ENCODE results near the gene SDK2.
A peak's percentile ranks its signal among the peaks of the same experiment; 100 is the strongest.
"Not testable (repeated sequence)": the region's sequence is repeated elsewhere in the genome, so short reads cannot be mapped to it uniquely, and the experiment has no call there.

The SDK2 gene

DNA sequence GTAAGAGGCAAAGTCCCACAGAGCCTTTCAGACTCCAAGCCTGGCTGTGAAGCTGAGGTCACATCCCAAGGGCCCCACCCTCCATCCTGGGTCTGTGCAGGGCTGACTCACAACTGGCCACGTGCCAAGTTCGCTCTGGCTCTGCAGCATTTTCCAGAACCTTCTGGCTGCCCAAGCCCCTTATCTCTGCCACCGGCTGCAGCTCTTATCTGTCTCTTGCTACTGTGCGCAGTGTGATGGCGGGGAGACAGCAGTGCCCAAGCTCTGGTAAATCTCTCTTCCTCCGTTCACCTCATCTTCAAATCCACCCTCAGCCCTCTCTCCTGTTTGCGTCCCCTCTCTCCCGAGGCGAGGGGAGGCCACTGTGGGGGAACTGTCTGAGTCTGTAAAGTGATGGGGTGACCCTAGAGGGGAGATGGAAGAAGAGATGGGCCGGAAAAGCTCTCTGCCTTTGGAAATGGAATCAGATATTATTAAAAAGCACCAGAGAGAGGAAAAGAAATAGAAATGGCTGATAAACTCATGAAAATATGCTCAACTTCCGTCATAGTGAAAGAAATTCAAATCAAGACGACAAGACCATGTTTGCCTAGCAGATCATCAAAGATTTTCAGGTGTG, 169.8 kb downstream of the SDK2 start:
- no peak for DNase-seq

DNA sequence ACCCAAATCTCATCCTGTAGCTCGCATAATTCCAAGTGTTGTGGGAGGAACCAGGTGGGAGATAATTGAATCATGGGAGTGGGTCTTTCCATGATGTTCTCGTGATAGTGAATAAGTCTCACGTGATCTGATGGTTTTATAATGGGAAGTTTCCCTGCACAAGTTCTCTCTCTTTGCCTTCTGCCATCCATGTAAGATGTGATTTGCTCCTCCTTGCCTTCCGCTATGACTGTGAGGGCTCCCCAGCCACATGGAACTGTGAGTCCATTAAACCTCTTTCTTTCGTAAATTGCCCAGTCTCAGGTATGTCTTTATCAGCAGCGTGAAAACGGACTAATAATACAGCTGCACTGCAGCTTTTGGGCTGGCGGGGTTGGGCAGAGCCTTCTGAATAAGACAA, 171.5 kb downstream of the SDK2 start:
- not testable (repeated sequence) for DNase-seq

DNA sequence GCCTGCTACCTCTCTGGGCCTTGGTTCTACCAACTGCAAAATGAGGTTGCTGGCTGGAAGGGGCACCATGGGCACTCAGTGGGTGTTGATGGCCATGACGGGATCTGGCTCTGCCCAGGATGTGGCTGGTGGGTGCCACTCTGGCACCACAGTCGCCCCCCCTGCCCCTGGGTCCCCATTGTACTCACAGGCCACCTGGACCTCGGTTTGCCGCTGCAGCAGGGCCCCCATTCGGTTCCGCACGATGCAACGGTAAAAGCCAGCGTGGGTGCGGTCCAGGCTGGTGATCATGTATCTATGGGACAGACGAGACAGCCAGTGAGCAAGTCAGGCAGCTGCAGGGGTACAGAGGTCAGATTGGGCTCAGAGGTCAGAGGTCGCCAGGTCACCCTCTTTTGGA, 172.3 kb downstream of the SDK2 start:
- no peak for DNase-seq

DNA sequence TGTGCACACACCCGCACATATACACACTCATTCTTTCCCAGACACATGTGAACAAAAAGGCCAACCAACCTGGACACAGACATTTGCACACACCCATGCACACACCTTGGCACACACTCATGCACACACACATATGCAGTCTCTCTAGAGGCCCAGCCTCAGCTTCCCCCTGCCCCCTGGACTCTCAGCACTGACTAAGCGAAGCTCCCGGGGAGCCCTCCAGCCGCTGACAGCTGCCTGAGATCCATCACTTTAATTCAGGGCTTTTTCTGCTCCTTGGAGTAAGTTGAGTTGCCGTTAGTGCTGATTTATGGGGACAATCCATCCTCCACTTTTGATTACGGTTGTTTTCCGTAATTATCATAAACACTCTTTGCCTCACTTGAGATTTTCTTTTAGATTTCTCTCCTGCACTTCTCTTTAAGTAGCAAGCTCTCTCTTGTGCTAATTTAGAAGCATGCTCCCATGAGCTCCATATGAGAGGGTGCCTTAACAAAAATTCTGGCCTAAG, 173.9 kb downstream of the SDK2 start:
- no peak for DNase-seq

DNA sequence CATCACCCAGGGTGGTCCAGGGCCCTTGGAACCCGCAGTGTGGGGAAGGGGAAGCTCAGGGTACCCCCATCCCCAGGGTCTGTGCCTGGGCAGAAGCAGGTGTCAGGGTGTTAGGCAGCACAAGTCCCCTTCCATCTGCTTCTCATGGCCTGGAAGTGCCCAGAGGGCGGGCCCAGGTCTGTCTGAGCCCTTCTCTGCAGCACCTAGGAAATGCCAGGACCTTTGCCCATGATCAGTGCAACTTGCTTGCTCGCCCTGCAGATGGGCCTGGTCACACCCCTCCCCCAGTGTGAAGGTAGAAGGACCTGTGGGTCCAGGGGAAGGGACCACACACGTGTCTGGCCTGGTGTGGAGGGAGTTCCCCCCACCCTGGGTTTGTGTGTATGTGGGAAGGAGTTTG, 174.9 kb downstream of the SDK2 start:
- no peak for DNase-seq

DNA sequence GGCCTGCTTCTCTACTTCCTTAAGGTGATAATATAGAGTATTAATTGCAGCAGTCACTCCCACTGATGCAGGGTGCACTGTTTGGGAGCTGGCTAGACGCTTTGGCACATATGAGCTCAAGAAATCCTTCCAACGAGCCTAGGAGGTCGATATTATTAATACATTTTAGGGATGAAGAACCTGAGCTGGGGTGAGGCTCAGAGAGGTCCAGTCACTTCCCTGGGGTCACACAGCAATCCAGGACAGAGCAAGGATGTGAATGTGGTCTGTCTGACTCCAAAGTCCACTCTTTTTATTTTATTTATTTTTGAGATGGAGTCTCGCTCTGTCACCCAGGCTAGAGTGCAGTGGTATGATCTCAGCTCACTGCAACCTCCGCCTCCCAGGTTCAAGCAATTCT, 176.0 kb downstream of the SDK2 start:
- no peak for DNase-seq

DNA sequence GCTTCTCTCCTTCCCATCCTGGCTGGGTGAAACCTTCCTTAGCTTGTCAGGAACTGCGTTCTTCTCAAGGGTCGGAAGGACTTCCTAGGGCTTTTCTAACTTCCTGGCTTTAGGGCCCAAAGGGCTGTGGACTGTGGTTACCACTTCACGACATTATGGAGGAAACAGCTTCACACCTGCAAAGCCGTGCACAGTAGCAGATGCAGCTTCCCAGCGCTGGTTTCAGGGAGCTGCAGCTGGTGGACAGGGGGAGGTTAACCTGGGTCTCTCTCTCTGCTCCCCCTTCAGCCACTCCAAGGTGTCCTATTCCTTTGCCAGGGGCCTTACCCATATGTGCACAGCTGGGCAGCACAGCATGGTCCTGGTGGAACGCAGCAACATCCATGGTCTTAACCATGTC, 176.6 kb downstream of the SDK2 start:
- DNase-seq: no peak

DNA sequence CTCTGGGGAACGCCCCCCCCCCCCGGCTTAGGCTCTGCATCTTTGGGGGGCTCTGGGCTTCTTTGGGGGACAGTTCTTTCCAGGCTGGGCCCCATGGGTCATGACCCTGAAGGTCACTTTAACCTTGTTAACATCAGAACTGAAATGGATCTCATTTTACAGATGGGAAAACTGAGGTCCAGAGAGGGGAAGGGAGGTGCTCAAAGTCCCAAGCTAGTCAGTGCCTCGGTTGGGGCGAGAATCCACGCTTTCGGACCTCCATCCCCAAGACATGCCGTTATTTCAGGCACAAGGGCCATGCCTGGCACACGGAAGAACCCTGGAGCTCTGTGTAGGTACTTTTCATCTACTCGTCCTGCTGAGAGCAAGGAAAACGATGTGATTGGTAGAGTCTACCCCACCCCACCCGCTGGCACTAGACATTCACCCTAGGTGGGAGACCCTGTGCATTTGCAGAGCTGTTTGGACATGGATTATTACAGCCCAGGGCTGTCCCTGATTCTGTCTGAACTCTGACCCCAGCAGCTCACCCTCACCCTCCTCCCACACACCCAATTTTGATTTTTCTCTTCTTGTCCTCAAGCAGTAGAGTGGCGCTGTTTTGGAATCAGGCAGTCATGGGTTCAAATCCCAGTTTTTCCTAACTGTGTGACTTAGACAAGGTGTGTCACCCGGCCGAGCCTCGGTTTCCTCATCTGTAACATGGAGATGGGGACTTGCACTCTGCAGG, 177.4 kb downstream of the SDK2 start:
- no peak for DNase-seq

DNA sequence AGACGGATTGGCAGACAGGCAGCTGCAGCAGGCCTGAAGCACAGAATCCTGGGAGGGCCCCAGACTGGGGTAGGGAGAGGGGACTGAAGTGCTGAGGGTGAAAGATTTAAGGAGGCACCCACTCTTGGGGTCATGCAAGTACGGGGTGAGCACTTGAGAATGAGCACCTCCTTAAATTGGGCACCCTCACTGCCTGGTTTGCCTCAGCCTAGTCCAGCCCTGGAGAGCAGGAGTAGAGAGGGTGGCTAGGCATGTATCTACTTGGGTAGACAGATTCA, 178.4 kb downstream of the SDK2 start:
- no peak for DNase-seq

DNA sequence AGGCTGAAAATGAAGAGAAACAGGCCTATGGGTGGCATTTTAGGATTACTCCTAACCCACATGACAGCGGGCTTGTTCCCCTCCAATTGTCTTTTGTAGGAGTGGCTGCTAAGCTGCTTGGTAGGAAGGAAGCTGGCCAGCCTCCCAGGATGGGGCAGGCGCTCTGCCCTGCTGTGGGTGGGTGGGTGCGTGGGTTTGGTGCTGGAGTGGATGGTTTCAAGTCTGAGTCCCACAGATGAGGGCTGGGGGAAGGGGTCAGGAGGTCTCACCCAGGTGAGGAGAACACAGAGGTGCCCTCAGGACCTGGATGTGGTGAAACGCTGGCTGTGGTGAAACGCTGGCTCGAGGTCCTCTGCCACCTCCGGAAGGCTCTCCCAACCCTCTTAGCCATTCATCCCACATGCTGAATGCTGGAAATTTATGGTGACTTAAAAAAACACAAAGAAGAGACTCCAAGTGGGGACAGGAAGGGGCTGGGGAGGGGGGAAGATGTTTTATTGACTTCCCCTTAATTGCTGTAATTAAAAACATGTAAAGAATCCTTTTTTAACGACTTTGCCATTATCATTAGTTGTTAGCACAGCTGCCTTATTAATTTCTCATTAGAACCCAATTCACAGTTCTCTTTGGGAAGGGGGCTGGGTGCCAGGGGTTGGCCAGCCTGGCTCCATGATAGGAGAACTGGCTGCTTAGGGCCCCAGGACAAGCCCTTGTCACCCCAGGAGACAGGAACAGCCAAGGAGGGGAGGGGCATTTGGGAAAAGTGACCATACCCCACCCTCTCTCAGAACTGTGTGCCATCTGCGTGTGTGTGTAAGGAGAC, 178.9 kb downstream of the SDK2 start:
- no peak for DNase-seq

DNA sequence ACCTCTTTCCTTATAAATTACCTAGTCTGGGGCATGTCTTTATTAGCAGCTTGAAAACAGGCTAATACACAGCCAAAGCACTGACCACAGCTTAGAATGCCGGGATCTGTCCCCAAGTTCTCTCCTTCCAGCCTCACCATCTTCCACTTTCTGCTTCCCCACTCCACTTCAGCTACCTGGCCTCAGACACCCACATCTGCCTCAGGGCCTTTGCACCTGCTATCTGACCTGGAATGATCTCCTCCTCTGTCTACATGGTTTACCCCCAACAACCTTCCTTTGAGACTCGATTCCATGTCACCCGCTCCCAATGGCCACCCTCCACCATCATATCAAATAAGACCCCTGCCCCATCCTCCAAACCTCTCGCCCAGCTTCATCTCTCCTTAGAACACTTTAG, 179.8 kb downstream of the SDK2 start:
- DNase-seq: no peak

DNA sequence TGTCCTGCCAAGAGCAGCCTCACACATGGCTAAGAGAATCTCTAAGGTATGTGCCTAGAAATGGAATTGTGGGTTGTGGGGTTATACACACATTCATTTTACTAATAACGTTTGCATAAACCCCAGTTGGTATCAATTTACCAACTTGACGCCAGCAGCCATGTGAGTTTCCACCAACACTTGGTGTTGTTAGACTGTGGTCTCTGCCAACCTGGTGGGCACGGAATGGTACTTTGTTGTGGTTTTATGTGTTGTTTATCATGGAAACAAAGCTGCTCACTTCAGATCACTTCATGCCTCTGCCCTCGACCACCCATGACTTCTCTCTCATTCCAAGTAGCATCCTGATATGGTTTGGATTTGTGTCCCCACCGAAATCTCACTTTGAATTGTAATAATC, 180.4 kb downstream of the SDK2 start:
- no peak for DNase-seq

DNA sequence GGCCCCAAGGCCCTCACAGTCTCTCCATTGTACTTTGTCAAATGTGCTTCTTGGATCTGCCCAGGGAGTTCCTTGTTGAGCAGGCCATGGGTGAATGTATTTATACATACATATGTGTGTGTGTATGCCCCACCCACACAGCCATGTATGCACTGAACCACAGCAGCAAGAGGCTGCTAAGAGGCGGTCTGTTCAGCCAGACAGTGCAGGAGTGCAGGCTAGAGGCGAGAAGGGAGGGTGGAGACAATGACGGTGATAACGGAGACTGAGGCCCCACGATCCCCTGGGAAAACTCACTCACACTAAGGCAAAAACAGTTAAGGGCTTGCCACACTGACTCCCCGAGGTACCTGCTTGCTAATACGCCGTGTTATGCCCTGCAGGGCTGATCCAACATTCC, 181.4 kb downstream of the SDK2 start:
- no peak for DNase-seq

DNA sequence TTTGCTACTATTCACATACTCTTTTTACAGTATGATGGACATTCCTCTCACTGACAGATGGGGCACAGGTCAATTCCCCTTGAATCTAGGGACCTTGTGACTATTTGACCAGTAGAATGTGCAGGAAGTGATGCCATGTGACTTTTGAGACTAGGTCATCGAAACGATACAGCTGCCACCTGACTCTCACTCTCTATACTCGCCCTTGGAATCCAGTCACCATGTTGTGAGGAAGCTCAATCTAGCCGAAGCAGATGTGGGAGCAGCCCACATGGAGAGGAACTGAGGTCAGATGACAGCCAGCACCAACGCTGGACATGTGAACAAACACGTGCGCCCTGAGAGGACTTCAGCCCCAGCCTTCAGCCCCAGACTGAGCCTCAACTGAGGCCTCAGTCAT, 184.3 kb downstream of the SDK2 start:
- DNase-seq: no peak

DNA sequence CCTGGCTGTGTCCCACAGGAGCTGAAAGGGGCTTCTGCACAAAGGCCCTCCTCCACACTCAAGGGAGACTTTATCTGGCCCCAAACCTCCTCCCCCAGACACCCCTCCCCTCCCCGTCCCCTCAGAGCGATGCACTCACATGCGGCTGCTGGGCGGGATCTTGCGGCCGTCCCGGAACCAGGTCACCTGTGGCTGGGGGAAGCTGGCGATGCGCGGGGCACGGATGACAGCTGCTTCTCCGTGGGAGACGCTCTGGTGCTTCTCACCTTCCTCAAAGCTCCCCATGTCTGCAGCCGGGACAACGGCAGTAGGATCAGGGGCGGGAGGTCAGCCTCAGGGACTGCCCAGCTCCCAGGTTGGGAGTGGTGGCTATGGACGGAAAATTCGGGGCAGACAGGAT, 188.5 kb downstream of the SDK2 start:
- no peak for DNase-seq

DNA sequence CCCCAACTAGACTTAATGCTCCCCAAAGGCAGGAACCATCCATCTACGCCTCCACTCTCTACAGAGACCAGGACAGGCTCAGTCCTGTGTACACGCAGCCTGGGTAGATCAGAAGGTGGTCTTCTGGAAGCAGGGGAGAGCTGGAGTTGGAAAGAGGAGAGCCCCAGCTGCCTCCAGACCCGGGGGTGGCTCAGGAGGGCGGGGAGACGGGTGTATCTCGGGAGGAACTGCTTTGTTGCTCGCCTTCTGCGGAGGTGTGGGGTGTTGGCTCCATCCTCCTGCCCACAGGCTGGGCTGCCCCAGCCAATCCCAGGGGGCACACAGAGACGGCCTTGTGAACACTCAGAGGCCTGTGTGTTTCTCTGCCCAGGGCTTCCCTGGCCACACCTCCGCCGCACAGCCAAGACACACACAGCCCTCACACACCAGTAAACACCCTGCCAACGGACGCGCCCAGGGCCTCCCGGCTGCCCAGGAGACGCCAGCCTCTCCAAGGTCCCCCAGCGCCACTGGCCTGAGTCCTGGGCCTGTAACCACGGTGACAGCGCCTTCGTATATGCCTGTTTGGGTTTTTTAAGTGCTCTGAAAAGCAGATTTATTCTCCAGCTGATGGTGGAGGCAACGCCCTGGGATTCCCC, 189.1 kb downstream of the SDK2 start:
- DNase-seq: peak in 1 of 2 donors; percentile 44

DNA sequence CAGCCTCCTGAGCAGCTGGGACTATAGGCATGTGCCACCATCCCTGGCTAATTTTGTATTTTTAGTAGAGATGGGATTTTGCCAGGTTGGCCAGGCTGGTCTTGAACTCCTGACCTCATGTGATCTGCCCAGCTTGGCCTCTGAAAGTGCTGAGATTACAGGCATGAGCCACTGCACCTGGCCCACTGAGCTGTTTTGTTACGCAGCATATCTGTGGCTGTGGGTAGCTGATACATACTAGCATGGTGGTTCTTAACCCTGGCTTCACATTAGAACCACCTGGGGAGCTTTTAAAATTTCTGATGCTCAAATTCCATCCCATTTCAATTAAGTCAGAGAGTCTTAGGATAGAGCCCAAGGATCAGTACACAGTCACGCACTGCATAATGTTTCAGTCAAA, 190.8 kb downstream of the SDK2 start:
- DNase-seq: not testable (repeated sequence)

DNA sequence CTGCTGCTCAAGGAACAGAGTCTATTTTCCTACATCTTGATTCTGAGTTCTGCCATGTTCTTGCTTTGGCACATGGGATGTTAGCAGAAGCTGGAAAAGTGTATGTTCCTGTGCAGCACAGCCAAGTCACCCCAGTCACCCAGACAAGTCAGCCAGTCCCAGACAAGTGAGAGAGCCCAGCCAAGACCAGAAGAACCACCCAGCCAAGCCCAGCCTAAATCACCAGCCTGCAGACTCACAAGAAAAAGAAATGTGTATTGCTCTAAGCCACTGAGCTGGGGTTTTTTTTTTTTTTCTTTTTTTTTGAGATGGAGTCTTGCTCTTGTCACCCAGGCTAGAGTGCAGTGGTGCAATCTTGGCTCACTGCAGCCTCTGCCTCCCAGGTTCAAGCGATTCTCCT, 191.2 kb downstream of the SDK2 start:
- no peak for DNase-seq

DNA sequence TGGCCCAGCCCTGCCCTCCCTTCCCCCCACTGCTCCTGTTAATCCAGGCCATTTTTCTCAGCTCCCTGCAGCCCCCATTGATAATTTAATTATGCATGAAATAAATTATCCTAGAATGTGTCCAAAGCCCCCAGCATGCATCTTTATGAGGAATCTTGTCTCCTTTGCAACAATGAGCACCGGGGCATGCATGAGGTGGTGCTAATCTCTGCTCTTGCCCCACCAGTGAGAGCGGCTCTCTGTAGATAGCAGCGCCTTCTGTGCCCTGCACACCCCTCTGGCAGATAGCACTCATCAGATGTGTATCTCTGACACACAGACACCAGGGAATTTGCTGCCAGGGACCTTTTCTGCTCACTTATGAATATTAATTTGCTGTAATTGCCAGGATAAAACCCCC, 192.2 kb downstream of the SDK2 start:
- DNase-seq: no peak

DNA sequence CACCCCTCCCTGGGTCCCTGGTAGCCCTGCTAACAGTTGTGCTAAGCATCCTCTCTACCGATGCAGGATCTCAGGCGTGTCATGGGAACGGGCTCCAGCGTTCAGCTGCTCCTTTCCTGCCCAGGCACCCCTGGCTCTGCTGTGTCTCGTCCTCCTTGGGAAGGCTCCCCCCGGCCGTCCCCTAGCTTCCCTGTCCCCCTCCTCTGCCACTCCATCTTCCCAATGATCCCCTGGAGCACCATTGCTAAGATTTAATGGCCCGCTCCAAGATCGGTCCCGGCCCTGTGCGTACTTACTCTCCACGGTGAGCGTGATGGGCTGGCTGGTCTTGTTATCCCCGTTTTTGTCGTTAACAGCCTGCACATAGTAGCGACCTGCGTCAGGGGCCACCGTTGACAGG, 196.9 kb downstream of the SDK2 start:
- DNase-seq: no peak

DNA sequence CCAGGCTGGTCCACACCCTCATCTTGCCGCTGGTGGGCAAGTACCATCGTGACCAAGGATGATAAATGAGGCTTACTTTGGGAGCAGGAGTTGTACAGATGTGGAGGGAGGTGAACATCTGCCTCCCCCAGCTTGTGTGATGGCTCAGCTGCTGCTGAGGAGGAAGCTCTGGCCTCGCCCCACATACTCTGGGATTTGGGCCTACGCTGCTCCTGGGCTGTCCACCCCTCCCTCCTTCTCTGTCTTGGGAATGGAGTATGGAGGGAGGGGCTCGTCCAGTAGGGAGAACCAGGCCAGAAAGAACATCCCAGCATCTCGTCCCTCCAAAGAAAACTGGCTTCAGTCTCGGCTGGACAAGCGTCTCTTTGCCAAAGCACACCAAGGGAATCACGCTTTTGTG, 197.6 kb downstream of the SDK2 start:
- no peak for DNase-seq

DNA sequence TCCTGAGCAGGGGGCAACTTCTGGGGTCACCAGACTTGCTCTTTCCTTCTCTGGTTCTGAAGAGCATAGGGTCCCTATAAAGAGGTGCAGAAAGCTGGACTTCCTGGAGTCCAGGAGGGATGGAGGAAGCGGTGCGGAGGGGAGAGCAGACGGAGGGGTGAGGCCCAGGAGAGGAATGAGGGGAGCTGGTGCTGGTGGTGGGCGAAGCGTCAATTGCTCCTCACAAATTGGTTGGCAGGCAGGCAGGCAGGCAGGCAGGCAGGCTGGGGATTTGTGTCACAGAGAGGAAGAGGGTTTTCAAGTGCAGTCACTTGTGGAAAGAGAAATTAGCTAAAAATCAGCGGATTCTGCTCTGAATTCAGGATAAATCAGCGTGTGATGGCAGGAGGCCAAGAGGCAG, 198.8 kb downstream of the SDK2 start:
- DNase-seq: no peak

DNA sequence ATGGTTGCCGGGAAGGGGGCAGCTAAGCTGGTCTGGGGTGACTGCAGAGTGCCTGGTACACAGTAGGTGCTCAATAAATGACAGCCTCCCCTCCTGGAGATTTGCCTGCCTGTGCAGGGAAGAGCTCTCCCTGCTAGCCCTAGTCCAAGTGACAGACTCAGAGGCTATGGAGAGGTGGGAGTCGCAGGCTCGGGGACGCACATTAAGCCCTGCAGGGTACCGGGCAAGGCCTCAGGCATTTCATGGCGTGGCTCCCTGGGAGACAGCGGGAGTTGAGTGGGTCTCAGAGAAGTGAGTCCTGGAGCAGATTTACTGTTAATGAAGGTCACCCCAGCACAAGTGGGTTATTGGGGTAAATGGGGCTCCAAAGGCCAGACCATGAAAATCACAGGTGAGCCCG, 200.2 kb downstream of the SDK2 start:
- no peak for DNase-seq

DNA sequence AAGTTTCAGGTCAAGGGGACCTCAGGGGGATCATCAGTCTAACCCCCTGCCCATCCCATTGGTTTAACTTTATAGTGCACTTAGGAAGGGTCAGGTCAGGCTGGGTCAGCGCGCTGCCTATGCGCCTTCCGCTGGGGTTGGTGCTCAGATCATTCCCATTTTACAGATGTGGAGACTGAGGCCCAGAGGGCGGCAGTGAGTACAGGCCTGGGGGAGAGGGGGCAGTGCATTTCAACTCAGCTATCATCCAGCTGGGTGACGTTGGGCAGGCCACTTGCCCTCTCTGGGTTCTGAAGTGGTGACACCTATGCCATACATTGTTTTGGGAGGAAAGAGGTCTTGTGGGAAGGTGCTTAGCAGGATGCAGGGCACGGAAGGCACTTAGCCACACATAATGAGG, 204.6 kb downstream of the SDK2 start:
- DNase-seq: no peak

Data from hippocampal formation (tissue), 2 donors.